ENCODE data around the gene TEKT4. TPM values are rescaled to one million over a fixed set of nuclear protein-coding genes. Genes with fewer than 3 reads are reported as not detected.

TEKT4 gene
- total RNA-seq, 2 donors from 2014 or later, result not detected

DNA sequence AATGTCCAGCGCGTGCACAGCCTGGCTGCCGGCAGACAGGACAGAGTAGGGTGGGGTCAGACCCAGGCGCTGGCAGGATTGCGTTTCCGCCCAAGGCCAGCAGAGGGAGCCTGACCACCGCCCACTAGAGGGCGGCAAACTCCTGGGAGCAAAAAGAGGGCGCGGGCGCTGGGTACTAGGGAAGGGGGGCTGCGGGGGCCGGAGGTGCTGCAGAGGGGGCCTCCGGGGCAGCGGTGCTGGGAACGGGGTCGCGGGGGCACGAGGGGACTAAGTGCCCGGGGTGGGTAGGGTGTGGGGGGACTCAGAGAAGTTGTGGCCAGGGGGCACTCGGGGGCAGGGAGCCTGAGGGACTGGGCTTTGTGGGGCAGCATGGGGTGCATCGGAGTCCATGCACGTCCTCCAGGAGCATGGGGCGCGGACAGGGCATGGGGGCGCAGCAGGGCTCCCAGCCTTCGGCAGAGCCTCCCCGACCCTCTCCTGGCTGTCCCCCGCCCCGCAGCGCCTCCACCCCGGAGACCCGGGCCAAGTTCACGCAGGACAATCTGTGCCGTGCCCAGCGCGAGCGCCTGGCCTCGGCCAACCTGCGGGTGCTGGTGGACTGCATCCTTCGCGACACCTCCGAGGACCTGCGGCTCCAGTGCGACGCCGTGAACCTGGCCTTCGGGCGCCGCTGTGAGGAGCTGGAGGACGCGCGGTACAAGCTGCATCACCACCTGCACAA is 3.2 kb downstream of the TEKT4 start:
- H3K4me3 ChIP-seq, result no peak overlapping the region
- no peak for TF ChIP-seq POLR2A (IDR thresholded peaks at IDR 0.05)
- TF ChIP-seq, protein P1, sequence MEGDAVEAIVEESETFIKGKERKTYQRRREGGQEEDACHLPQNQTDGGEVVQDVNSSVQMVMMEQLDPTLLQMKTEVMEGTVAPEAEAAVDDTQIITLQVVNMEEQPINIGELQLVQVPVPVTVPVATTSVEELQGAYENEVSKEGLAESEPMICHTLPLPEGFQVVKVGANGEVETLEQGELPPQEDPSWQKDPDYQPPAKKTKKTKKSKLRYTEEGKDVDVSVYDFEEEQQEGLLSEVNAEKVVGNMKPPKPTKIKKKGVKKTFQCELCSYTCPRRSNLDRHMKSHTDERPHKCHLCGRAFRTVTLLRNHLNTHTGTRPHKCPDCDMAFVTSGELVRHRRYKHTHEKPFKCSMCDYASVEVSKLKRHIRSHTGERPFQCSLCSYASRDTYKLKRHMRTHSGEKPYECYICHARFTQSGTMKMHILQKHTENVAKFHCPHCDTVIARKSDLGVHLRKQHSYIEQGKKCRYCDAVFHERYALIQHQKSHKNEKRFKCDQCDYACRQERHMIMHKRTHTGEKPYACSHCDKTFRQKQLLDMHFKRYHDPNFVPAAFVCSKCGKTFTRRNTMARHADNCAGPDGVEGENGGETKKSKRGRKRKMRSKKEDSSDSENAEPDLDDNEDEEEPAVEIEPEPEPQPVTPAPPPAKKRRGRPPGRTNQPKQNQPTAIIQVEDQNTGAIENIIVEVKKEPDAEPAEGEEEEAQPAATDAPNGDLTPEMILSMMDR (IDR thresholded peaks at IDR 0.05), result peak; percentile 79 to 95 (median 90)
- no peaks in the 10 kb centered on the region for H3K36me3 ChIP-seq (replicated peaks in 1 of 2; ENCODE audit: insufficient read depth in 1 of 2, low read depth in 2 of 2)
- H3K4me1 ChIP-seq, result no peaks in the 10 kb centered on the region
- no peaks in the 10 kb centered on the region for H3K9me3 ChIP-seq
- ATAC-seq (peak; percentile 68), DNase-seq (peak; percentile 43 to 69 (median 53))
- H3K27me3 ChIP-seq, result peaks cover 0 to 4% of the 10 kb centered on the region in 2 donors
- intact Hi-C loops (cut with DNase I), result no loop called here
- H3K27ac ChIP-seq, result no peak overlapping the region
- 32 to 39% methylated on average over 14 to 43 of the region's 53 CpGs for WGBS, 2 donors

DNA sequence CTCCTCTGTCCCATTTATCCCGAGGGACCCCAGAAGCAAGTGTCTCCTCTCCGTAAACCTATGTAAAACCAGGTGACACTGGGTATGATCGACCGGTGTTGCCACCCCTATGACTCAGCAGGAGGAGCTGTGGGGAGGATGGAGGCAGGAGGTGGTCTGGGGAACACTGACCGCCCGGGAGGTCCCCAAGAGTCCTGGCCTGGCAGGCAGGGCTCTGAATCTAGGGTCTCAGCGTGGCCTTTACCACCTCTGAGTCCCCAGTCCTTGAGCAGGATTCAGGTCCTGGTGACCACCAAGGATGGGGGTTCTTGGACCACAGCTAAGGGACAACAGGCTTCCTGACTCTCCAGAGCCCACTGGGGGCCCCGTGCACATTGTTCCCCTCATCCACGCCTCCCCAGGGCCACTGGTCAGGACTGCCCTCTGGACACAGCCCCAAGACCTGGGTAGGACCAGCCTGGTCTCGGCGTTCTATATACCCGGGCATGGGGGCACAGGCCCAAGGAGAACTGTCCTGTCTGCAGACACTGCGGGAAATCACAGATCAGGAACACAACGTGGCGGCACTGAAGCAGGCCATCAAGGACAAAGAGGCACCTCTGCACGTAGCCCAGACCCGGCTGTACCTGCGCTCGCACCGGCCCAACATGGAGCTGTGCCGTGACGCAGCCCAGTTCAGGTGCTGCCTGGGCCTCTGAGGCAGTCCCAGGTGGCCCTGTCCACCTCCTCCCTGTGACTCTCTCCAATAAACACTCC is 4.0 kb downstream of the TEKT4 start:
- Histone ChIP-seq H3K4me1 (no peaks in the 10 kb centered on the region), H3K4me3 (no peak overlapping the region), H3K27ac (no peak overlapping the region), H3K36me3 (replicated peaks in 1 of 2; ENCODE audit: insufficient read depth in 1 of 2, low read depth in 2 of 2) (no peaks in the 10 kb centered on the region), H3K9me3 (no peaks in the 10 kb centered on the region), H3K27me3 (peaks cover 0 to 4% of the 10 kb centered on the region in 2 donors)
- TF ChIP-seq POLR2A (IDR thresholded peaks at IDR 0.05), result no peak
- TF ChIP-seq, protein P1 (IDR thresholded peaks at IDR 0.05), result no peak
- DNase-seq, result no peak
- 76 to 85% methylated on average over 13 to 22 of the region's 22 CpGs for WGBS, 2 donors
- intact Hi-C loops (cut with DNase I), result no loop called here
- no peak for ATAC-seq

DNA sequence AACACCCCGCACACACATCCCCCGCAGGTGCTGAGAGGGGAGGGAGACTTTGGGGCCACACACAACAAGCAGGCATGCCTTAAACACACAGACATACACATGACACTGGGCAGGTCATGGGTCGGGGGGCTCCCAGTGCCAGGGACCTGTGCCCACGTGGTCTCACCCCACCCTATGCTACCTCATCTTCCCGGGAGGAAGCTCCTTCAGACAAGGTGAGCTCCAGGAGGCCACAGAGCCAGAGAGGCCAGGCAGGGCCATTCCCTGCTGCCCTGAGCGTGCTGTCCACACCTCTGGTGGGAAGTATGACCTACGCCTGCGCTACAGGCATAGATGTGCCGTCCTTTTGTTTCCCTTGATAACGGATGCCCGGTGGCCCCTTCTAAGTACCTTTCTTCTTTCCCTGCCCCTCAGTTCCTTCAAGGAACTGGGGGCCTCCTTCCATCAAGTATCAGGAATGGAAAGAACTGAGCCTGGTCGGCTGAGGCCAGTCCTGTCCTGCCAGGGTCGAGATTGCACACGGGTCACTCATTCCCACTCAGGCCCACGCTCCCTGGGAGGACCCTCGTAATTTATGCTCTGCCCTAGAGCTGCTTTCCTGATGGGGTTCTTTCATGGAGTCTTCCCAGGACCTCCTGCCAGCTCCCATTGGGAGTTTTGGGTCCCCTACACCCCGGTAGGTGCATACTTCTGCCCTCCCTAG is 4.7 kb downstream of the TEKT4 start:
- H3K27ac ChIP-seq, result no peak overlapping the region
- no peak for TF ChIP-seq POLR2A (IDR thresholded peaks at IDR 0.05)
- TF ChIP-seq, protein P1 (IDR thresholded peaks at IDR 0.05), result no peak
- 54 to 67% methylated on average over 13 to 17 of the region's 17 CpGs for WGBS, 2 donors
- H3K27me3 ChIP-seq, result peaks cover 0 to 4% of the 10 kb centered on the region in 2 donors
- DNase-seq (no peak), ATAC-seq (no peak)
- no peaks in the 10 kb centered on the region for H3K9me3 ChIP-seq
- no peaks in the 10 kb centered on the region for H3K4me1 ChIP-seq
- H3K4me3 ChIP-seq, result no peak overlapping the region
- intact Hi-C loops (cut with DNase I), result no loop called here
- H3K36me3 ChIP-seq (replicated peaks in 1 of 2; ENCODE audit: insufficient read depth in 1 of 2, low read depth in 2 of 2), result no peaks in the 10 kb centered on the region

DNA sequence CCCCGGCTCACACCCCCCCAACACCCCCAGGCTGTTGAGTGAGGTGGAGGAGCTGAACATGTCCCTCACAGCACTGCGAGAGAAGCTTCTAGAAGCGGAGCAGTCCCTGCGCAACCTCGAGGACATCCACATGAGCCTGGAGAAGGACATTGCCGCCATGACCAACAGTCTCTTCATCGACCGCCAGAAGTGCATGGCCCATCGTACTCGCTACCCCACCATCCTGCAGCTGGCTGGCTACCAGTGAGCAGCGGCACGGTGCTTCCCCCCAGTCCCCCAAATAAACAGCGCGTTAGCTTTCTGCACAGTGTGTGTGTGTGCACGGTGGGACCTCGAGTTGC is 5.3 kb downstream of the TEKT4 start:
- Histone ChIP-seq H3K27ac (no peak overlapping the region), H3K4me1 (no peaks in the 10 kb centered on the region), H3K9me3 (no peaks in the 10 kb centered on the region), H3K4me3 (no peak overlapping the region), H3K36me3 (replicated peaks in 1 of 2; ENCODE audit: insufficient read depth in 1 of 2, low read depth in 2 of 2) (no peaks in the 10 kb centered on the region), H3K27me3 (peaks cover 0 to 4% of the 10 kb centered on the region in 2 donors)
- DNase-seq, result no peak
- TF ChIP-seq, protein P1 (IDR thresholded peaks at IDR 0.05), result no peak
- TF ChIP-seq POLR2A (IDR thresholded peaks at IDR 0.05), result no peak
- WGBS, 2 donors, result 72 to 73% methylated on average over 11 to 16 of the region's 16 CpGs
- intact Hi-C loops (cut with DNase I), result no loop called here
- no peak for ATAC-seq

Measured in body of pancreas (tissue), 4 donors.